ENCODE data around the gene SBSN.

SBSN gene

DNA sequence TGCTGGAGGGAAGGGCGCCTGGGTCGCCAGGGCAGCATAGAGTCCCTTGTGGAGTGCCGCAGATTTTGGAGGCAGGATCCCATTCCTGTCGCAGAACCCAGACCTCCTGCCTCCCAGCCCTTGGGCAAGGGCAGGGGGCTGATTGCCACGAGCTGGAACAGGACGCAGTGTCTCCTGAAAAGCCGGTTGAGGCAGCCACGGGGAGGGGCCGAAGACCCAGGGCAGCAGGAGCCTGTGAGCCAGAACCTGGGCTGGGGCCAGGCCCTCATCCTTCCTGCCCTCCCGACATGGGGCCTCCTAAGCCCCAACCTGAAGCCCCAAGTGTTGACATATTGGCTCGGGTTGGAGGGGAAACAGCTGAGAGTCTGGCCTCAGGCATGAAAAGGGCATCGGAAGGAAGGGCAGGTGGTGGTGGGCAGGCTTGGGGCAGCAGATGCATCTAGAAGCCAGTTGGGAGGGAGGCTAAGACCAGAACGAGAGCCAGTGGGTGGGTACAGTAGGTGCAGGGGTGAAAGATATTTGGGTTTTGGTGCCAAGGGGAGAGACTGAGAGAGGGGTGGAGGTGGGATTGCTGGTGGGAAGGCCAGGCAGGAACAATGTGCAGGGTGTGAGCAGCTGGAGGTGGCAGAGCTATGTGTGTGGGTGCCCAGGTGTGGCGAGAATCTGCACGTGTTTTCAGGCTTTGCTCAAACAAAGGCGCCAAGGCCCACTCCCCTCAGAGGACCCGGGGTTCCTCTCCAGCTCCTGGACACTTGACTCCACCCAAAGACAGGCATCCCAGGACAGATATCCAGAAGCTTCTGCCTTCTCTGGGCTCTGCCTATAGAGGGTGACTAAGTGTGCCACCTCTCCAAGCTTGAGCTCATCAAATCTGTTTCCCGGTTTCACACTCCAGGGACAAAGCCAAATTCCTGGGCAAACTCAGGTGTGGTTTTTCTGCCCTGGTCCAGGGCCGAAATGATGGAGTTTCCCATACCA is 1.4 kb upstream of the SBSN start:
- DNase-seq, result no peak

DNA sequence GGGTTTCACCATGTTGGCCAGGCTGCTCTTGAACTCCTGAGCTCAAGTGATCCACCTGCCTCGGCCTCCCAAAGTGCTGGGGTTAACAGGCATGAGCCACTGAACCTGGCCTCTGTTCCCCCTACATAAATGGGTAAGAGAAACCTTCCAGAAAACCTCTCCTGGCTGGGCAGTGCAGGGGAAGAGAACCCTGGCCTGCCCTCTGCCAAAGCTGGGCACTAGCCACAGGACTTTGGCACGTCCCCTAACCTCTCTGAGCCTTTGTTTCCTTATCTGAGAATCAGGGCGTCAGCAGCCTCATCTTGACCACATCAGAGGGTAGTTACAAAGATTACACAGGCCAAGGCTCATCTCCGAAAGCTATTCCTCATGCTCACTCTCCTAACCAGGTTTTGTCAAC is 2.2 kb downstream of the SBSN start:
- DNase-seq, result no peak

DNA sequence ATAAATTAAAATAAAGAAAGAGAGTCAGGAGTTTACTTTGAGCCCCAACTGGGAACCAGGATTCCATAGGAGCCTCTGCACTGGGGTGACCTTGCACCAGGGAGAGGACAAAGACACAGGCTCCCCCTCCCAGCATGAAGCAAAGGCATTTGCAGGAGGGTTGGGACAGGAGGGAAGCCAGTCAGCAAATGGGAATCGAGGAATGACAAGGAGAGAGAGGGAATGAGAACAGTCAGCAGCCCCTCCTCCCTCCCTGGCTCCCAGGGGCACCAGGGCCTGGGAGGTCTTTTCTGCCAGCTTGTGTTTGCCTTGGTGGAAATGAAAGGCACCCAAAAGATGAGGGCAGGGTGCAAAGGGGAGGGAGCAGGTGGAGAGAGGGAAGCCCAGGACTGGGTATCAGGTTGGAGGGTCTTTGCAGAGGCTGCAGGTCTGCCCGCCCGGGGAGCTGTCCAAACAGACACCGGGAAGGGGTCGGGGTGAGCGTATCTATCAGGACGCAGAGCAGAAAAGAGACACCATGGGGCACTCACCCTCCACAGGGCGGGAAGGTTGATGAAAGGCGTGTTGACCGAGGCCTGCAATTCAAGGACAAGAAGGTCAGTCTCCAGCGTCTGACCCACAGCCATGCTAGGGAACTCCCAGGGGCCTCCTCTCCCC is 3.8 kb downstream of the SBSN start:
- DNase-seq, result no peak

DNA sequence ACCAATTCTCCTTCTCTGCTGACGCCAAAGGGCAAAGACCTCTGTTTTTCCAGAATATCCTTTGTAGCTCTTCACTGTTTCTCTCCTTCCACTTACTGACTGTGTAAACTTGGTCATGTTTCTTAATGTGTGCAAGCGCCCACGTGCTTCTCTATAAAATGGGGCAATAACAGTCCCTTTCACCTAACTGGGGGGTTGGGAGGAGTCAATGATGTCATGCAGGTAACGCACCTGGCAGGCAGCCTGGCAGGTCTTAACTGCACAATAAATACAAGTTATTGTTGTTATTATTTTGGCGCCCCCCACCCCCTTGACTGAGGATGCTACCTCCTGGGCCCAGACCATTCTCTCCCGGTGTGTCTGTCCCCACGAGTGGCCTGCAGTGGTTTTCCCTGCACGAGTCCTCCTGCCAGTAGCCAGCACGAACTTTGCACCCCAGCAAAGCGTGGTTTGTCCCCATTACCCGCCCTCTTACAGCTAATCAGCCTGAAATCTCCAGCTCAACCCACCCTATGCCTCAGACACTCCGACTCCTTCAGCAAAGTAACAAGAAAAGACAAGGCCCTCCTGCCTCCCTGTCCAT is 5.3 kb downstream of the SBSN start:
- DNase-seq, result no peak

DNA sequence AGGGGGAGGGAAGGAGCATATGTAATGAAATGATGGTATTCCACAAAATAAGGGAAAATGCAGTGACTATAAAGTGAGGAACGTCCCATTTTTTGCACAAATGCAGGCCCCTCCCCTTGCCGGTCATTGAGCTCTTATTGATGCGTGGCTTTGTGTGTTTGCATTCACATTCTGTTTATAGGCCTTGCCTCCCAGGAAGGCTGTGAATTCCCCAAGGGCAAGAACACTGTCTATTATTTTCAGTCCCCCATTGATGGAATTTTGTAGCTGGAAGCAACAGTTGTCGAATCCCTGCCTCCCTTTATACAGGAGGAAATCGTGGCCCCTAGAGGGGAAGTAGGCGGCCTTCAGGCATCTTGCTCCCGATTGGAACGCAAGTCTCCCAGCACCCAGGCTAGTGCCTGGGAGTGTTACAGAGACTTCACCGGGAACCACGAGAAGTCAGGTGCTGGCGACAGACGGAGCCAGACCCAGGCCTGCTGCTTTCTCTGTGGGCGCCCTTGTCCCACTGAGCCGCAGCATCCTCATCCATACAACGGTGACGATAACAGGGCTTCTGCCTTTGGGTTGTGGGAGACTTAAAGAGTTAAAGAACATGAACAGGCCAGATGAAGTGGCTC is 6.9 kb downstream of the SBSN start:
- no peak for DNase-seq

DNA sequence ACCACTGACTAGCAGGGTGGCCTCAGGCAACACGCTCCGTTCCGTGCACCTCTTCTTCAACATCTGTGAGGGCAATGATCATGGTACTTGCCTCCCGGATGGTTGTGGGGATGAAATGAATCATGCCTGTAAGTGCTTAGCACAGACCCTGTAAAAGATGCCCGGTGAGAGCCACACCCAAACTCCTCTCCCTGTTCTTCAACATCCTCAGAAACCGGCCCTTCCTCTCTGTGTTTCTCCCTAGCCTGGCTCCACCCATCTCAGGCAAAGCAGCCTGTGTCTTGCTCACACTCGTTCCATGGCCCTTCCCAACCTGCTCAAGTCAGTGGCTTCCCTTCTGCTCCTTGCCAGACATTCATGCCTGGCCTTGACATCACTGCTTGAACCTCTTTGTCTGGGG is 8.8 kb downstream of the SBSN start:
- no peak for DNase-seq

DNA sequence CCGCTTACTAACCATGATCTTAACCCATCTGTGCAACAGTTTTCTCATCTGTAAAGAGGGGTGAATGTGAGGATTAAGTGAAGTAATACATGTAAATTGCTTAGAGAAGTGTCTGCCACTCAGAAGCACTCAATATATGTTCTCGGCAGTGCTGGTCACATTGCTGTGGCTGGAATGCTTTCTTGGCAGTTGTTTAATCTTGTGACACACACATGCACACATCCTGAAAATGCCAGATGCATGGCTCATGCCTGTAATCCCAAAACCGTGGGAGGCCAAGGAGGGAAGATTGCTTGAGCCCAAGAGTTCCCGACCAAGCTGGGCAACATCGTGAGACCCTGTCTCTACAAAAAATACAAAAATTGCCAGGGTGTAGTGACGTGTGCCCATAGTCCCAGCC is 9.8 kb downstream of the SBSN start:
- DNase-seq, result no peak

DNA sequence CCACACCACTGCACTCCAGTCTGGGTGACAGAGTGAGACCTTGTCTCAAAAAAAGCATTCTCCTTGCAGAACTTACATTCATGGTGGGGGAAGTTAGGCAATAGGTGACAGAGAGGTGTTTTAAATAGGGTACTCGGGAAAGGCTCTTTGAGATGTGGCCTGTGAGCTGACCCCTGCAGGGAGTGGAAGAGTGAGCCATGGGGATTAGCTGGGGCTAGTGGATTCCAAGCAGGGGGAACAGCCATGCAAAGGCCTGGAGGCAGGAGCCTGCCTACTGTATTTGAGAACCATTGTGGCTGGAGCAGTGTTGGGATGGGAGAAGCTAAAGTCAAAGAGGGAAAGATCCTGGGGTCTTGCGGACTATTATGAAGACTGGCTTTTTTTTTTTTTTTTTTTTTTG is 10.8 kb downstream of the SBSN start:
- no peak for DNase-seq

DNA sequence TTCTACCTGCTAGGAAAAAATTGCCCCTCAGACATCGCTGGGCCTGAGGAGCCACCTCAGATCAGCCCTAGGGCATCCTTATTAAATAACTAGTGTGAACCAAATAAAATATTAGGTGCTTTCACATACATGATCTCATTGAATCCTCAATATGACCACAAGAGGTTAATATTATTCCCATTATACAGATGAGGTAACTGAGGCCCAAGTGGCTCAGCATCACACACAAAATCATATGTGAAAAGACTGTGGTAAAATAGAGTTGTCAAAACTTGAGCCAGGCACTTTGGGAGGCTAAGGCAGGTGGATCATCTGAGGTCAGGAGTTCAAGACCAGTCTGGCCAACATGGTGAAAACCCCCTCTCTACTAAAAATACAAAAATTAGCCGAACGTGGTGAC is 11.8 kb downstream of the SBSN start:
- DNase-seq, result no peak

DNA sequence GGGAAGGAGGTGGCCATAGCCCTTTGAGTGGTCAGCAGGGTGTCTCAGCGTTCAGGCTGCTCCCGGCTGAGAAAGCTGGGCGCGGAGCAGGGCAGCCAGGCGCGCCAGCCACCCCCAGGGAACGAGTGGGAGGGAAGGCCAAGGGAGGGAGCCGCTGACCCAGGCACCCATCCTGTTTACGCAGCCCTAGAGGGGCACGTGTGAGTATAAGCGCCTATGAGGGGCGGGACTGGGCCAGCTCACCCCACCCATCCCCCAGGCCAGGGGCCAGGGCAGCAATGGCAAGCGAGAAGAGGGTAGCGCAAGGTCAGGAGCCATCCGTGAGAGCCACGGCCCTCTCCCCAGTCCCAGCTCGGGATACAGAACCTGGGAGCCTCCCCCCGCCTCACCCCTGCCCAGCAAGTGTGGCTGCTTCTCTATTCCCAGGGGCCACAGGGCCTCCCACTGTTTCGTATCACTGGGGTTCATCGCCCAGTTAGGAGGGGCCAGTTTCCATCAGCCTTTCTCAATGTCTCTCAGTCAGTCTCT is 13.8 kb downstream of the SBSN start:
- no peak for DNase-seq

DNA sequence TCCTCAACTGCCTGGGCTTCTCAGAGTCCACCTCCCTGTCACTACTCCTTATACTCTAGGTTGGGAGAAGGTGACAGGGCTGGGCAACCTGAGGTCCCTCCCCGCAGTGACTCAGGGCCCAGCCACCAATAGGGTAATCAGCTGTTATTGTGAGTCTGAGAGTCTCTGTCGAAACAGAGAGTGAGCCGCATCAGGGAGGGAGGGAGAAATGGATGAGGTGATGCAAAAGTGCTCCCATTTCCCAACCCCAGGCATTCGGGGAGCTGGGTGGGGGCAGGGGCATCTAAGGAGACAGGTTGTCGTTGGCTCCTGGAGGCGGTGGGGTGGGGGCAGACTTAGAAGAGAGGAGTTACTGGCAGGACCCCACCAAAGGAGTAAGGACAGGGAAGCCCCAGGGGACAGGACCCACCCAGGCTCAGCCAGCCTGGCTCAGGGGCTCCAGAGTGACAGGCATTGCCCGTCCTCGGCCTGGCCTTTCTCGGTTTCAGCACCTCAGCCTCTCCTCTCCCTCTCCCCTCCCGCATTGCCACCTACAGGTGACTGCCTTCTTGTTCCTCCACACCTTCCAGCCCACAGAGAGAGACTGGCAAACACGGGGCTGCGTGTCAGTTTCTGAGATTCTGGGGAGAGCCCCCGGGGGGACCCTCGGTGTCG is 14.4 kb downstream of the SBSN start, which contains the start of gene DMKN:
Gene DMKN (minus strand): TSS at position 22 of the 654 bp plus-strand sequence. CDS start 174 bp downstream, outside the sequence.
- no peak for DNase-seq

DNA sequence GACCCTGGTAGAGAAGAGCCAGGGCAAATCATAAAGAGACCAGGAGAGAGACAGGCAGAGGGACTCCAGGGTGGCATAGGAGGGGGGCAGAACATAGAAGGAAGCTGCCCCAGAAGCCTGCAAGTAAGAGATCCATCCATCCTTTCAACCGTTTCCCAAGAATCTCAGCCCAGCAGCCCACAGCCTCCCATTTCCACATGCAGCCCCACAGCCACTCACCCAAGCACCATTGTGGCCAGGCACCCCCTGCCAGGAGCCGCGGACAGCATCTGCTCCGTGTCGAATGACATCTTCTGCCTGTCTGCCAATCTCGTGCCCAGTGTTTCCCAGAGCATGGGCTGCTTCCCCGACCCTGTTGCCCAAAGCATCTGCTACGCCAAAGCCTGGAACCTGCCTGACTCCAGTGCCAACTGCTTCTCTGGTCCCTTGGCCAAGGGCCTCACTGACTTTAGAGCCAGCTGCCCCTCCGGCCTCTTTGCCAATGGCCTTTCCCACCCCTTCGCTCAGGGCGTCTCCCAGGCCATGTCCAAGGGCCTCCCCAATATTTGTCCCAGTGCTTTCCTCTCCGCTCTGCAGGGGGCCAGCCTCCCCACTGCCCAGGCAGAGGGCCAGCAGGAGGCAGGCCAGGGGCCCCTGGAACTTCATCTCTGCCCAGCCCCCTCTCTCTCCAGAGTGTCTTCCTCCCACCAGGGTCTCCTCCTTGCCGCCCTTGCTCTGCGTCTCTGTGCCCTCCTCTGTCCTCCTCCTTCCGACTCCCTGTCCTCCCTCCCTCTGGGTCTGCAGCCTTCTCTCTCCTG is 15.1 kb downstream of the SBSN start:
- DNase-seq, result no peak

DNA sequence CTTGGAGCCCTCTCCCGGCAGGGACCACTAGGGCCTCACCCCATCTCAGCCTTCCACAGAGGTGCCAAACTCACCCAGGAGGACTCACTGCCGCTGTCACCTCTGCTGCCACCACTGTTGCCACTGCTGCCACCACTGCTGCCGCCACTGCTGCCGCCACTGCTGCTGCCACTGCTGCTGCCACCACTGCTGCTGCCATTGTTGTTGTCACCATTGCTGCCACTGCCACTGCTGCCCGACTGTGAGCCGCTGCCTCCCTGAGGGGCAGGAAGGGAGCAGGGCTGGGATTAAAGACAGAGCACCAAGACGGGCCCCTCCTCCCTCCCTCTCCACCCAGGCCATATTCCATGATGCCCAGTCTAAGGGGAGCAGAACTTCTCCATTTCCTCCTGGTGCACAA is 16.8 kb downstream of the SBSN start:
- DNase-seq, result no peak

DNA sequence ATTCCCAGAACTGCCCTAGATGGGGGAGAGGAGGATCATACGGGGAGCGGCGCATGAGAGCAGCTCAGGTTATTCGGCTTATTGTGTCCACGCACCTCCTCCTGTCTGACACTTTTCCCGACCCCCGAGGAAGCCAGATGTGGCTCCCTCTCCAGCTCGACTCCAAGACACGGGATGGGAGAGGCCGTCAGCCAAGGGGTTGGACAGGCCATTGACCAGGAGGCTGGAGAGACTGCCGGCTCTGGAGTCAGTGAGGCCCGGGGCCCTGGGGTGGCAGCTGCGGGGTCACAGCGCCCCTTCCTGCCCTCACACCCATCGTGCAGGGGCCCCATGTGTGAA is 17.5 kb downstream of the SBSN start:
- DNase-seq, result no peak

DNA sequence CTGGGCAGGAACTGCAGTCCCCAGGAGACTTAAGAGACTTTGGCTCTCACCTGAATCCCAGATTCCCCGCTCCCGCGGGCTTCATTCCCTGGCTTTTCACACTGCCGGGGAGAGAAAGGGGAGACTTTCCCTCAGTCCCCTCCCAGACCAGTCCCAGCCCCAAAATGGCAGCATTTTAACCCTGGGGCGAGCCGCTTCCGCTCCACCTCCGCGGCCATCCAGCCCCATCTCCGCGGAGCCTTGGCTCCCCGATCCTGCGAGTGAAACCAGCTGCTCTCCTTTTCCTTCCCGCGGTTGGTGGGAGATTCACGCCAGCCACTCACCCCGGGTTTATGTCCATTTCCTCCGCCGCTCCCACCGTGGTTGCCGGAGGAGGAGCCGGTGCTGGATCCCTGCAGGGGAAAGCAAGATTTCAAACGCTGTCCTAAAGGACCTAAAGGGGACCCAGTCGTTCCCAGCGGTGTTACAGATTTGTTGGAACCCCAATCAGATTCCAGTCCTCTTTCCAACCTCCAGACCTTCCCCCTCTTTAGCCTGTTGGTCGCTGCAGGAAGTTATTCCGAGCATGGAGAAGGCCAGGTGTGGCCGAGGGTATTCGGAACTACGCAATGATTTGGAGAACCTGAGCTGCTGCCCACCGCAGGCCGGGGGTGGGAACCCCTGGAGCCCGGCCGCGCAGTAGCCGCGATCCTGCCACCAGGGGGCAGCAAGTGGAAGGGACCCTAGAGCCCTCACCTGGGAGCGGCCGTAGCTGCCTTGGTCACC is 18.1 kb downstream of the SBSN start:
- DNase-seq, result no peak

DNA sequence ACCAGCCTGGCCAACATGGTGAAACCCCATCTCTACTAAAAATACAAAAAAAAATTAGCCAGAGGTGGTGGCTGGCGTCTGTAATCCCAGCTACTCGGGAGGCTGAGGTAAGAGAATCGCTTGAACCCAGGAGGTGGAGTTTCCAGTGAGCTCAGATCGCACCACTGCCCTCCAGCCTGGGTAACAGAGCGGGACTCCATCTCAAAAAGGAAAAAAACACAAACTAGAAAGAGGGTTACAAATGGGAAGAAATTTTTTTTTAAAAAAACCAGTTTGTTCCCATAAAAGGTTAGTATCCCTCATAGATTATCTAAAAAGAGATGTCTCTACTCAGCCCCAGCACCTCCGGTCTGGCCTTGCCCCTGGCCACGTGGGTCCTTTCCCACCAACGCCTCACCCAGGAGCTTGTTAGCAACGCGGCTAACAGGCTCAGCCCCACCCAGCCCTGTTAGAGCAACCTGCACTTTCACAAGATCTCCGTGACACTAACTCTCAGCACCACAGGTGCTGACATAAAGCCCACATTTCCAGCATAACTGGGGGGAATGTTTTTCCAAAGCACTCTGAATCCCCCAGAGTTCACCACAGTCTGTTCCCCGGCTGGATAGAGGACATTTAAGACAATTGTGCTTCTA is 19.0 kb downstream of the SBSN start:
- no peak for DNase-seq

DNA sequence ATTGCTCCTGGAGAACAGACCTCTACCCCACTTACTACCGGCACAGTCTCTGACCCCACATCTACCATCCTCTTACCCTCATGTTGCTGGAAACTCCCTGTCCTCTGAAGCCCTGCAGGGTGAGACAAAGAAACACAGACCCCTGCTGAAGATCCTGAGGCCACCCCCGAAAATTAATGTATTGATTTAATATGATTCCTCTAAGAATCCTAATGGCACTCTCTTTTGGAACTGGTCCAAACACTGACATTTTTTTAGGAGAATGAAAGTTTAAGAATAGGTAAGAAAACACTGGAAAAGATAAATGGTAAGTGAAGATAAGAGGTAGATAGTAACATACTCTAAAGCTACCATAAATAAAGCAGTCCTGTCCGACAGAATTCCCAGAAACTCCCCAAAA is 20.0 kb downstream of the SBSN start:
- no peak for DNase-seq

DNA sequence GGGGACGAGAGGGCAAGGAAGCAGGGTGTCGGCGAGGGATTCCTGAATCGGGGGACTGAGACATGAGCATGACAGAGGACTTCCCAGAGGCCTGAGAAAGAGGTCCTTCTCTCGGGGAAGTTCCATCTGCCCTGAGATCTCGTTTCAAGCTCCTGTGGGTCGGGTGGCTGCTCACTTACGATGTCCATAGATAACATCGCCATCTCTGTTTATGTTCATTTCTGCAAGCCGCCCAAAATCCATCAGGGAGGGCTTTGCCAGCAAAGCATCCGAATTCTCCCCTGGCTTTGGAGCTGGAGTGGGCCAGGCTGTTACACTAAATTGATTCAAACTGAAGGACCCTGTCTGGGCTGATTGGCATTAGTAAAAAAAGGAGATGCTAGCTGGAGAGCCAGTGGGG is 20.6 kb downstream of the SBSN start:
- no peak for DNase-seq

DNA sequence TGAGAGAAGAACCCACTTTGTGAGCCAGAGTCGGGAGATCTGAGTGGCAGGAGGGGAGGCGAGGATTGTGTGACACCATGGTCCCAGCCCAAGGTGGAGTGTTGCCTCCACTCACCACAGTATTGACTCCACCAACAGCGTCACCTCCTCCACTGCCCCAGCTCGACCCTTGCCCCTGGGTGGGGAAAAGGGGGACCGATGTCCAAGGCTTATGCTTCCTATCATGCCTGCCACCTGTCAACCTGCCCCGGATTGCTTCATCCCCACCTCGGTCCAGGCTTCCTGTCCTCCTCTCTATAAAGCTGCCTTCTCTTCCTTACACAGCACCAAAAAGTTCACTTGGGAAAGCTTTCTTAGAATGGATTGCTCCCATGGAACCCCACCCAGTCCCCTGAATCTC is 22.1 kb downstream of the SBSN start:
- no peak for DNase-seq

DNA sequence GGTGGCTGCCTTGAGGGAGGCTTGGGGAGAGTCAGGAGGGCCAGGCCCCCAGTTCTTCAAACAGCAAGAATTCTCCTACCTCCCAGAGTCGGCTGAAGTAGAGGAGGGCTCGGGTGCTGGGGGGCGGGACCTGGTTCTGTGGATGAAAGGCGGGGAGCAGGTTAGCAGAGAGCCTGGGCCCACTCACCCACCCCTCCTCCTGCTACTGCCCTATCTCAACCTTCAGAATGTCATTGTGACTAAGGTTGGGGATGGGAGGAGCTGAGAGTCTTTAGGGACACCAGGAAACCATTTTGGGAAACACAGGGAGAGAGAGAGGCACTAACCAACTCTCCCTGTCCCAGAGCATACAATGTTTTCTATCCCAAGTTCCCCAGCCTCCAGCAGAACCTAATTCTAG is 25.4 kb downstream of the SBSN start:
- no peak for DNase-seq

DNA sequence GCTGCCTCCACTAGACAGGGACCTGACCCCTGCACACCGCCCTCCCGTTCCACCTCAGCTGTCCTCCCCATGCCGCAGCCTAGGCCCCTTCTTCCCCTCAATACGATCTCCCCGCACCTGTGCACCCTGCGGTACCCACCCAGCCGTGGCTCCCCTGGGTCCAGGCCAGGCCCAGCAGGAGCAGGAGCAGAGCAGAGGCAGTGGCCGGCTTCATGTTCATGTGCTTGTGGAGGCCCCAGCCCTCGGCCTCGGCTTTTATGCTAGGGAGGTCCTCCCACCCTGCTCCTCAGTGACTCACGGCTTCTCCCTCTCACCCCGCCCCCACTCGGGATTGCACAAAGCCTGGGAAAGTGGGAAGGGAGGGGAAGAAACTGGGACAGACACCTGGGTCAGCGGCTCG is 26.4 kb downstream of the SBSN start:
- DNase-seq, result no peak
